Mucosa of descending colon (tissue), 3 donors: Measurements from ENCODE around the gene SRSF4. TPM values are rescaled to one million over a fixed set of nuclear protein-coding genes. Genes with fewer than 3 reads are reported as not detected.

Source experiments
- ATAC-seq: fragments of 200-7000 bp; cut with Tn5 transposase; one replicate; pipeline ENCODE4 v1.9.1; 2020; ENCODE audit warnings: mild to moderate bottlenecking, moderate library complexity
- DNase-seq, 3 donors: peaks; one replicate each; pipeline ENCODE4 v3.0.0-alpha.2; 2020
- H3K36me3 ChIP-seq: fragments of 200-600 bp; one replicate; pipeline ENCODE4 v1.8.0; 2021; ENCODE audit warnings: low read depth, mild to moderate bottlenecking
- H3K4me1 ChIP-seq: fragments of 200-600 bp; one replicate; pipeline ENCODE4 v1.8.0; 2021; ENCODE audit warnings: low read depth, mild to moderate bottlenecking
- H3K4me3 ChIP-seq: fragments of 200-600 bp; one replicate; pipeline ENCODE4 v1.8.0; 2021; ENCODE audit warnings: mild to moderate bottlenecking
- H3K9me3 ChIP-seq: fragments of 200-600 bp; one replicate; pipeline ENCODE4 v1.8.0; 2021; ENCODE audit warnings: mild to moderate bottlenecking
- CTCF ChIP-seq: fragments of 200-600 bp; IDR thresholded peaks from one replicate; pipeline ENCODE4 v1.8.0; 2022; ENCODE audit warnings: antibody characterized with exemption, mild to moderate bottlenecking
- intact Hi-C, 2 donors: fragments of 100-400 bp; cut with DNase I in 1 of 2; cut with micrococcal nuclease in 1 of 2; formaldehyde crosslinking; loops; one replicate each; pipeline versions ENCODE4 v1.11.0 to v1.11.1; 2022; cut with DNase I, micrococcal nuclease
- total RNA-seq, 3 donors: library from RNA; stranded (reverse); fragmentation: NEBNext Ultra II Directional in 2 of 3; extraction: Animal tissue kit (Norgen Biotek cat#: 25700) in 2 of 3; gene quantifications; one replicate each; pipeline versions ENCODE4 v1.2.1 to v1.2.4, GENCODE V29; 2021 to 2023
- donor health status: DM: no; HTN: no; CAD: no; lungs with moderate emphysema.
- donor health status: DM: no; HTN: no; CAD: no.
- donor health status: DM: no; HTN: yes; CAD: no.

SRSF4 gene
- total RNA-seq, 3 donors from 2014 or later, result 63.7 to 140 (median 75.2) TPM

GRCh38 chr1:29190718-29191117 is 9.0 kb upstream of the SRSF4 start:
- no peaks in the 10 kb centered on the region for H3K4me1 ChIP-seq
- no peaks in the 10 kb centered on the region for H3K9me3 ChIP-seq
- DNase-seq (no peak), ATAC-seq (no peak)
- TF ChIP-seq CTCF, result no peak
- intact Hi-C loops, result no loop called here
- H3K4me3 ChIP-seq, result no peak overlapping the region
- H3K36me3 ChIP-seq, result no peaks in the 10 kb centered on the region

GRCh38 chr1:29186707-29187106 is 5.0 kb upstream of the SRSF4 start:
- no peaks in the 10 kb centered on the region for H3K9me3 ChIP-seq
- intact Hi-C loops, result no loop called here
- ATAC-seq, result no peak
- DNase-seq, result no peak
- peaks cover 4% of the 10 kb centered on the region for H3K36me3 ChIP-seq
- peaks cover 9% of the 10 kb centered on the region for H3K4me1 ChIP-seq
- no peak overlapping the region for H3K4me3 ChIP-seq
- TF ChIP-seq CTCF, result no peak

- no peak overlapping the region for H3K4me3 ChIP-seq
- H3K36me3 ChIP-seq, result peaks cover 5% of the 10 kb centered on the region
- no peak for TF ChIP-seq CTCF
- ATAC-seq, result no peak
- H3K4me1 ChIP-seq, result peaks cover 9% of the 10 kb centered on the region
- intact Hi-C loops, result no loop called here
- no peak for DNase-seq
- no peaks in the 10 kb centered on the region for H3K9me3 ChIP-seq
These were observed 4.6 kb upstream of the SRSF4 start for GRCh38 chr1:29186252-29186651.

- intact Hi-C loops, result no loop called here
- no peak for ATAC-seq
- Histone ChIP-seq H3K9me3 (no peaks in the 10 kb centered on the region), H3K4me3 (no peak overlapping the region), H3K36me3 (peaks cover 5% of the 10 kb centered on the region), H3K4me1 (peaks cover 28% of the 10 kb centered on the region)
- DNase-seq, result no peak
- no peak for TF ChIP-seq CTCF
These were observed 1.6 kb upstream of the SRSF4 start for GRCh38 chr1:29183287-29183686.

- peaks cover 5% of the 10 kb centered on the region for H3K36me3 ChIP-seq
- peak overlapping the region; percentile 94 for H3K4me3 ChIP-seq
- H3K4me1 ChIP-seq, result peaks cover 47% of the 10 kb centered on the region
- no peak for TF ChIP-seq CTCF
- no peak for DNase-seq
- intact Hi-C loops, result no loop called here
- peak; percentile 40 for ATAC-seq
- no peaks in the 10 kb centered on the region for H3K9me3 ChIP-seq
These were observed 945 bp downstream of the SRSF4 start for GRCh38 chr1:29180497-29181412.
